Measurements from ENCODE around the gene ZMYND8. TPM values are rescaled to one million over a fixed set of nuclear protein-coding genes. Genes with fewer than 3 reads are reported as not detected.
A peak's percentile ranks its signal among the peaks of the same experiment; 100 is the strongest.

The ZMYND8 gene
- total and polyA plus RNA-seq, 2 of the 4 experiments (the other 2 are of a cell fraction), result 24.0 to 28.2 TPM

GRCh38 chr20:47296950-47297349, 59.5 kb downstream of the ZMYND8 start:
- H2AK5ac ChIP-seq (ENCODE audit: low read depth, low read length), result no peak overlapping the region
- no peak overlapping the region for H2AK9ac ChIP-seq (replicated peaks; ENCODE audit: low read depth, low read length, poor library complexity)
- in situ Hi-C loops (cut with MboI; ENCODE audit: low sequenced_read_pairs), result no loop called here
- dilution Hi-C loops (cut with HindIII; ENCODE audit: low sequenced_read_pairs, unreplicated experiment), result no loop called here
- no peak overlapping the region for H3K27ac ChIP-seq (ENCODE audit: insufficient read depth, low read length)
- H2BK15ac ChIP-seq (ENCODE audit: low read depth, low read length), result no peak overlapping the region
- no peak overlapping the region for H3K56ac ChIP-seq (ENCODE audit: extremely low read depth, insufficient read depth, low read length)
- POLR2A ChIA-PET (ENCODE audit: unreplicated experiment), result no interaction called here
- H3K9me1 ChIP-seq (ENCODE audit: insufficient read depth, low read length), result no peaks in the 10 kb centered on the region; the same call in 1 of the 2 replicates
- H3K79me1 ChIP-seq (ENCODE audit: low read depth in 1 of 2, low read length in 2 of 2), result peaks cover 30 to 48% of the 10 kb centered on the region in 2 experiments
- no peak overlapping the region for H2BK120ac ChIP-seq (ENCODE audit: low read depth, low read length)
- no peaks in the 10 kb centered on the region for H4K20me1 ChIP-seq (ENCODE audit: insufficient read depth, low read length)
- no peak overlapping the region for H2BK20ac ChIP-seq (ENCODE audit: low read depth, low read length)
- no TSS peak for BruUV-seq (replicated peaks)
- H2AFZ ChIP-seq (replicated peaks; ENCODE audit: low read length, poor library complexity), result no peak overlapping the region
- H3K4me2 ChIP-seq (ENCODE audit: low read depth, low read length), result no peak overlapping the region
- H3K4ac ChIP-seq (ENCODE audit: low read depth, low read length), result no peak overlapping the region
- H3K9me3 ChIP-seq (ENCODE audit: control insufficient read depth, insufficient read depth, low read length), result no peaks in the 10 kb centered on the region
- no peak overlapping the region for H2BK5ac ChIP-seq (ENCODE audit: low read depth, low read length, poor library complexity, severe bottlenecking)
- intact Hi-C loops (cut with micrococcal nuclease), result no loop called here
- peaks cover 46% of the 10 kb centered on the region for H3K36me3 ChIP-seq (ENCODE audit: control insufficient read depth, insufficient read depth, low read length)
- no peaks in the 10 kb centered on the region for H3K27me3 ChIP-seq (ENCODE audit: control insufficient read depth, insufficient read depth, low read length)
- H3K4me1 ChIP-seq (ENCODE audit: control insufficient read depth, insufficient read depth, low read length), result no peaks in the 10 kb centered on the region
- CTCF ChIA-PET, result interaction anchor here (0.7 kb wide), 1 partner anchor 87 kb away, joined by 3 read pairs; no protein-coding TSS in a partner anchor
- no peak overlapping the region for H3K9ac ChIP-seq (ENCODE audit: low read depth, low read length)
- no peak overlapping the region for H3K4me3 ChIP-seq (ENCODE audit: insufficient read depth, low read depth, low read length)
- no peak overlapping the region for H4K5ac ChIP-seq (ENCODE audit: low read depth, low read length)
- H3K23ac ChIP-seq (ENCODE audit: low read depth, low read length), result no peak overlapping the region
- no peak for ATAC-seq (ENCODE audit: low read depth)
- no peak overlapping the region for H3K14ac ChIP-seq (replicated peaks; ENCODE audit: low read depth, low read length)
- 94% methylated on average over 3 of the region's 6 CpGs; no CpG with 5 or more reads in 1 of the 2 experiments for WGBS, 2 experiments (ENCODE audit: extremely low coverage in 2 of 2, insufficient read length in 1 of 2)
- no peak overlapping the region for H3K18ac ChIP-seq (ENCODE audit: low read depth, low read length)
- TF ChIP-seq USF2 (IDR thresholded peaks at IDR 0.05; ENCODE audit: low read depth, low read length), result no peak
- peak; percentile 25; the same call in 1 of the 2 replicates for TF ChIP-seq RAD21 (IDR thresholded peaks at IDR 0.05; ENCODE audit: low read length)
- no peak for TF ChIP-seq POLR2A (IDR thresholded peaks at IDR 0.05; ENCODE audit: low read depth, low read length)
- H4K91ac ChIP-seq (ENCODE audit: insufficient read depth, low read depth, low read length), result no peak overlapping the region
- H4K8ac ChIP-seq (ENCODE audit: low read depth in 2 of 2, low read length in 2 of 2), result no peak overlapping the region
- no peak for DNase-seq

All from IMR-90 (cell line).